ENCODE results near the gene FAM209A. TPM values are rescaled to one million over a fixed set of nuclear protein-coding genes. Genes with fewer than 3 reads are reported as not detected.

Gene FAM209A
- total and polyA plus RNA-seq, 2 donors (not counting 1 experiment from before 2014, with no cell fraction given) = 3.3 to 4.8 TPM

- H3K27ac ChIP-seq (ENCODE audit: low read length in 2 of 2) = no peak overlapping the region
- no peak overlapping the region for H3K4me2 ChIP-seq (replicated peaks; ENCODE audit: low read depth, low read length, poor library complexity, severe bottlenecking)
- TF ChIP-seq EZH2 (IDR thresholded peaks at IDR 0.05; ENCODE audit: borderline replicate concordance, insufficient read depth, low read depth, low read length, poor library complexity, severe bottlenecking) (no peak), CTCF (IDR thresholded peaks at IDR 0.05) (no peak)
- H3K9me3 ChIP-seq (ENCODE audit: control extremely low read depth in 1 of 3, control insufficient read depth in 2 of 3, insufficient read depth in 1 of 3, low read length in 2 of 3) = peaks cover 0 to 54% (median 29%) of the 10 kb centered on the region in 3 donors
- H3K27me3 ChIP-seq (replicated peaks in 1 of 4; ENCODE audit: control extremely low read depth in 1 of 4, control insufficient read depth in 3 of 4, insufficient read depth in 4 of 4, low read length in 3 of 4) = no peaks in the 10 kb centered on the region
- ATAC-seq (ENCODE audit: low read depth) (no peak), DNase-seq (no peak)
- peaks cover 18 to 69% of the 10 kb centered on the region in 2 experiments for H3K36me3 ChIP-seq (replicated peaks in 1 of 2; ENCODE audit: control extremely low read depth in 1 of 2, control insufficient read depth in 1 of 2, extremely low read depth in 1 of 2, insufficient read depth in 2 of 2, low read length in 1 of 2)
- WGBS (ENCODE audit: insufficient coverage) = 100% methylated on average over 8 of the region's 8 CpGs
- Mint-ChIP-seq H3K27me3 (no peaks in the 10 kb centered on the region), H3K4me1 (no peaks in the 10 kb centered on the region), H3K4me3 (no peak overlapping the region), H3K9me3 (ENCODE audit: insufficient read depth) (peaks cover 12% of the 10 kb centered on the region), H3K27ac (no peak overlapping the region)
- H3K79me2 ChIP-seq (ENCODE audit: control insufficient read depth, insufficient read depth, low read length) = no peaks in the 10 kb centered on the region
- ChIA-PET CTCF (no interaction called here), POLR2A (no interaction called here)
- H3K4me3 ChIP-seq (ENCODE audit: control extremely low read depth in 1 of 5, extremely low read depth in 1 of 5, insufficient read depth in 1 of 5, low read depth in 2 of 5, low read length in 4 of 5) = no peak overlapping the region
- H3K9ac ChIP-seq (ENCODE audit: low read length) = no peak overlapping the region
- peaks cover under 1% of the 10 kb centered on the region for H4K20me1 ChIP-seq (ENCODE audit: control insufficient read depth, insufficient read depth, low read length, poor library complexity, severe bottlenecking)
- H3K4me1 ChIP-seq (ENCODE audit: control insufficient read depth in 2 of 2, insufficient read depth in 2 of 2, low read length in 2 of 2) = no peaks in the 10 kb centered on the region
- intact Hi-C loops (cut with micrococcal nuclease) = loop anchor here (5.0 kb wide), 1 partner anchor 275 kb away; no protein-coding TSS in a partner anchor
- H2AFZ ChIP-seq (ENCODE audit: insufficient read depth, low read depth, low read length, poor library complexity, severe bottlenecking) = no peak overlapping the region
These were observed 6.9 kb upstream of the FAM209A start for GRCh38 chr20:56517641-56518040.

- WGBS (ENCODE audit: insufficient coverage) = 97% methylated on average over 14 of the region's 14 CpGs
These were observed 6.4 kb upstream of the FAM209A start for GRCh38 chr20:56518126-56518525.

More at GRCh38 chr20:56518126-56518525, 6.4 kb upstream of the FAM209A start:
- ChIA-PET POLR2A (no interaction called here), CTCF (no interaction called here)
- no peaks in the 10 kb centered on the region for H3K4me1 ChIP-seq (ENCODE audit: control insufficient read depth in 2 of 2, insufficient read depth in 2 of 2, low read length in 2 of 2)
- H3K4me2 ChIP-seq (replicated peaks; ENCODE audit: low read depth, low read length, poor library complexity, severe bottlenecking) = no peak overlapping the region
- no peak overlapping the region for H3K9ac ChIP-seq (ENCODE audit: low read length)
- TF ChIP-seq CTCF (IDR thresholded peaks at IDR 0.05) = no peak
- no peak for TF ChIP-seq EZH2 (IDR thresholded peaks at IDR 0.05; ENCODE audit: borderline replicate concordance, insufficient read depth, low read depth, low read length, poor library complexity, severe bottlenecking)
- H3K79me2 ChIP-seq (ENCODE audit: control insufficient read depth, insufficient read depth, low read length) = no peaks in the 10 kb centered on the region
- Mint-ChIP-seq H3K27ac (no peak overlapping the region), H3K4me1 (no peaks in the 10 kb centered on the region), H3K27me3 (no peaks in the 10 kb centered on the region), H3K9me3 (ENCODE audit: insufficient read depth) (peaks cover 12% of the 10 kb centered on the region), H3K4me3 (no peak overlapping the region)
- ATAC-seq (ENCODE audit: low read depth) = no peak
- H4K20me1 ChIP-seq (ENCODE audit: control insufficient read depth, insufficient read depth, low read length, poor library complexity, severe bottlenecking) = no peaks in the 10 kb centered on the region
- no peak for DNase-seq
- intact Hi-C loops (cut with micrococcal nuclease) = loop anchor here (5.0 kb wide), 1 partner anchor 276 kb away; no protein-coding TSS in a partner anchor
- H3K36me3 ChIP-seq (replicated peaks in 1 of 2; ENCODE audit: control extremely low read depth in 1 of 2, control insufficient read depth in 1 of 2, extremely low read depth in 1 of 2, insufficient read depth in 2 of 2, low read length in 1 of 2) = peaks cover 18 to 64% of the 10 kb centered on the region in 2 experiments
- H3K27ac ChIP-seq (ENCODE audit: low read length in 2 of 2) = no peak overlapping the region
- H3K4me3 ChIP-seq (ENCODE audit: control extremely low read depth in 1 of 5, extremely low read depth in 1 of 5, insufficient read depth in 1 of 5, low read depth in 2 of 5, low read length in 4 of 5) = no peak overlapping the region
- H3K9me3 ChIP-seq (ENCODE audit: control extremely low read depth in 1 of 3, control insufficient read depth in 2 of 3, insufficient read depth in 1 of 3, low read length in 2 of 3) = peaks cover 0 to 57% (median 29%) of the 10 kb centered on the region in 3 donors
- no peaks in the 10 kb centered on the region for H3K27me3 ChIP-seq (replicated peaks in 1 of 4; ENCODE audit: control extremely low read depth in 1 of 4, control insufficient read depth in 3 of 4, insufficient read depth in 4 of 4, low read length in 3 of 4)
- no peak overlapping the region for H2AFZ ChIP-seq (ENCODE audit: insufficient read depth, low read depth, low read length, poor library complexity, severe bottlenecking)

All from B cell (primary cell).